VCaP (cell line): ENCODE results near the gene CAPS.

Experiments used
- H3K27ac ChIP-seq: fragments of 450-650 bp; 2 replicates; pipeline ENCODE4 v1.5.1; 2017
- TF ChIP-seq, protein P1 (sequence below): fragments of 450-650 bp; conservative IDR thresholded peaks from 2 replicates; pipeline ENCODE4 v1.5.1; 2017; ENCODE audit warnings: mild to moderate bottlenecking, moderate library complexity

CAPS gene

GRCh38 chr19:5933391-5934068, 19.5 kb downstream of the CAPS start:
- peak overlapping the region; percentile 19 for H3K27ac ChIP-seq
- TF ChIP-seq, protein P1, sequence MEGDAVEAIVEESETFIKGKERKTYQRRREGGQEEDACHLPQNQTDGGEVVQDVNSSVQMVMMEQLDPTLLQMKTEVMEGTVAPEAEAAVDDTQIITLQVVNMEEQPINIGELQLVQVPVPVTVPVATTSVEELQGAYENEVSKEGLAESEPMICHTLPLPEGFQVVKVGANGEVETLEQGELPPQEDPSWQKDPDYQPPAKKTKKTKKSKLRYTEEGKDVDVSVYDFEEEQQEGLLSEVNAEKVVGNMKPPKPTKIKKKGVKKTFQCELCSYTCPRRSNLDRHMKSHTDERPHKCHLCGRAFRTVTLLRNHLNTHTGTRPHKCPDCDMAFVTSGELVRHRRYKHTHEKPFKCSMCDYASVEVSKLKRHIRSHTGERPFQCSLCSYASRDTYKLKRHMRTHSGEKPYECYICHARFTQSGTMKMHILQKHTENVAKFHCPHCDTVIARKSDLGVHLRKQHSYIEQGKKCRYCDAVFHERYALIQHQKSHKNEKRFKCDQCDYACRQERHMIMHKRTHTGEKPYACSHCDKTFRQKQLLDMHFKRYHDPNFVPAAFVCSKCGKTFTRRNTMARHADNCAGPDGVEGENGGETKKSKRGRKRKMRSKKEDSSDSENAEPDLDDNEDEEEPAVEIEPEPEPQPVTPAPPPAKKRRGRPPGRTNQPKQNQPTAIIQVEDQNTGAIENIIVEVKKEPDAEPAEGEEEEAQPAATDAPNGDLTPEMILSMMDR = no peak

DNA sequence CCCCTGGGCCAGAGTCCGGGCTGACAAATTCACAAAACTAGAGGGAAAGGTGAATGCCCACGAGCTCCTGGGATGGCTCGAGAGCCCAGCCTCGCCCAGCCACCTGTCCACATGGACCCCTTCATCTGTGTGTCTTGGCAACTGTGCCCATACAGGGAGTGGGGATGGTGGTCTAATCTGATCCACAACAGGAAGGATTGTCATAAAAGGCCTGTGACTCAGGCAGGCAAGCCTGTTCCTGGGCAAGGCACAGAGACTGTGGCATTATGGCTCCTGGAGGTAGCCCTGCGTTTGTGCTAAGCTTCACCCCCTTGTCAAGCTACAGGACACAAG, 20.0 kb downstream of the CAPS start:
- TF ChIP-seq, protein P1 = no peak
- peak overlapping the region; percentile 19; the same call in 1 of the 2 replicates for H3K27ac ChIP-seq

DNA sequence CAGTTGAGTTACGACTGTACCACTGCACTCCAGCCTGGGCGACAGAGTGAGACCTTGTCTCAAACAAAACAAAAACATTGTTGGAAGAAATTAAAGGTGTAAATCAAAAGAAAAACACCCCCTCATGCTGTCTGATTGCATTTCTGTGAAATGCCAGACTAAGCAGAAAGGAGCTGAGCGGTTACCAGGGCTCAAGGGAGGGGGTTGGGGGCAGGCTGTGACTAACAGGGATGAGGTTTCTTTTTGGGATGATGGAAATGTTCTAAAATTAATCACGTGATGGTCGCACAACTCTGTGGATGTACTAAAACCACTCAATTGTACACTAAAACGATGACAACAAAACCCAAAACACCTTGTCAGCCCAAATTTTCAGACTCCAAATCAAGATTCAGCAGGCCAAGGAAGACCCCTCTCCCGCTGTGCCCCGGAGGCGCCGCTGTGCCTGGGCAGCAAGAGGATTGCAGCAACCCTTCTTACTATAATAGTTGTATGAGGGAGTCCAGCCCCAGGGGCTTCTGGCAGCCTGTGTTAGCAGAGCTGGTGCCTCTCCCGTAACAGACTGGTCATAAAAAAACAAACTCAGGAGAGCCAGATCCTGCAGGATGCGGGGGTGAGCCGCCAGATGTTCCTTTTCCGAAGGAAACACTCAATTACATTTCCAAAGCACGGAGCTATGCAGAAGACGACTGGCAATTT, 20.9 kb downstream of the CAPS start:
- no peak overlapping the region; the same call in 1 of the 2 replicates for H3K27ac ChIP-seq
- TF ChIP-seq, protein P1 = no peak

DNA sequence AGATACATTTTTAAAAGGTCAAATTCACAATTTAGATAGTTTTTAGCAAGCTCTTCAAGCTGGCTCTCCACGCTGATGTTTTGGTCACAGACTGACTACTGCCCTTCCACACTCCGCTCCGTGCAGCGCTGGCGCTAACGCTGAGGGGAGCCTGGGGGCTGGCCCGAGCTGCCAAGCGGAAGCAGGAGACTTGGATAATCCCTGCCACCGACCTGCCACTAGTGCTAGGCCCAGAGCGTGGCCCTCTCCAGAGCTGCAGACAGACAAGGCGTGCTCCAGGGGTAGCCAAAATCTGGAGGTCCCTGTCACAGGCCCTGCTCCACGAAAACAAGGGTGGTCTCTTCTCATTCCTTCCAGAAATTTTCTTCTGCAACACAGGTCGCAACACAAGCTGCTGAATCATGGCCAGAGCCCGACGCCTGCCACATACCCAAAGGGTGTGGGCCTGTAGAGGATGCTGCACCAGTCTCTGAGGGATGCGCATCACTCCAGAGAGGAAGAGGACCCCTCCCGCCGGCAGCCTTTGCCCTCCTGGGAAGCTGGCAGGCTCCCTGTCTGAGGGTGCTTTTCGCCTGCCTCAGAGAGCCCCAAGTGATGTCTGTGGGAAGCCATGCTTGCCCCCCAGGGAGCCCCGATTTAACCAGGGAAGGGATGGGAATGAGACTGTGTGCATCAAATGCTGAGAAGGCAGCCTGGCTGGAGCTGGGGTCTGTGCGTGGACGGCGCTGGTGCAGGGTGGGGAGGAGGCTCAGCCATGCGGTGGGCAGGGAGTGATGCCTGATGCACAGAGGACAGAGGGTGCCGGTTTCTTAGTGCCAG, 21.6 kb downstream of the CAPS start:
- TF ChIP-seq, protein P1 = no peak
- H3K27ac ChIP-seq = peak overlapping the region; percentile 70

- peak overlapping the region; percentile 70 for H3K27ac ChIP-seq
- TF ChIP-seq, protein P1 = no peak
These were observed 22.2 kb downstream of the CAPS start for GRCh38 chr19:5936292-5936592.

DNA sequence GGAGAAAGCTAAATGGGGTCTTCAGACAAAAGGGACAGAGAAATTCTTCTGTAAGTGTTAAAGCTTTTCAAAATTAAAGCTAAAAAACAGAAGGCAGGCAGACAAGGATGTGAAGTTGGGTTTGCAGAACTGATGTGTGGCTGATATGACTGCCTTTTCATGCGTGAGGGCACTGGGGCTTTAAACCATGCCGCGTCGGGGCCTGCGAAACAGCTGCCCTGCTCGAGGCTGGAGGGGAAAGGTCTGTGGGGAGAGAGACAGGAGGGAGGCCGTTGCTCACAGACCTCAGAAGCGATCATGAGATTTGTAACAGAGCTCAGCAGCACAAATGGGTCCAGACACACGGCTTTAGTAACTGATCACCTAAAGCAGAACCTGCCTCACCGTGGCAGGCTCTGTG, 23.5 kb downstream of the CAPS start:
- TF ChIP-seq, protein P1 = no peak
- peak overlapping the region; percentile 70 for H3K27ac ChIP-seq
